OCI-LY7 (cell line): ENCODE results near the gene HEPHL1.

ENCODE experiments used
- EZH2phosphoT487 ChIP-seq: fragments of 200-600 bp; sonication (generic); IDR thresholded peaks from 2 replicates; pipeline ENCODE4 v1.6.1; 2018; ENCODE audit warnings: low read depth, borderline replicate concordance, mild to moderate bottlenecking, mixed run types, antibody characterized with exemption, low read length, moderate library complexity, mixed read lengths
- TF ChIP-seq, protein P1 (sequence below): fragments of 200-600 bp; sonication (generic); conservative IDR thresholded peaks from 2 replicates; pipeline ENCODE4 v1.5.1; 2014; ENCODE audit warnings: mild to moderate bottlenecking, antibody characterized with exemption, low read length, moderate library complexity, mixed read lengths

DNA sequence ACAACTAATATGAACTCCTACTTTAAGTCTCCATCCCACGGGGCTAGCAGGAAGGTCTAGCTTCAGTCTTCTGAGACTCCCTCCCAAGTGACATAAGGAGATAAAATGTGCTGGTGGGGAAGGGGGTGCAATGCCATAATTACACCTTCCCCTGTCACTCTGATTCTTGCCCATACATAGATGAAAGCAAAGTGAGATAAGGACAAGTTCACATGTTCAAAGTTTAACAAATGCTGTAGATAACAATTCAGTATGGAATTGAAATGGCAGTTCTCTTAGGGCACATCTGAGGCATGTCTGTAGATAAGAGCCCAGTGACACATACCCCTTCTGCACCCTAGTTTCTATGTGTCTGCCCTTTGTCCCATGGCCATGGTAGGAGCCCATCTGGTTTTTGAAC is 69.2 kb downstream of the HEPHL1 start:
- TF ChIP-seq, protein P1, sequence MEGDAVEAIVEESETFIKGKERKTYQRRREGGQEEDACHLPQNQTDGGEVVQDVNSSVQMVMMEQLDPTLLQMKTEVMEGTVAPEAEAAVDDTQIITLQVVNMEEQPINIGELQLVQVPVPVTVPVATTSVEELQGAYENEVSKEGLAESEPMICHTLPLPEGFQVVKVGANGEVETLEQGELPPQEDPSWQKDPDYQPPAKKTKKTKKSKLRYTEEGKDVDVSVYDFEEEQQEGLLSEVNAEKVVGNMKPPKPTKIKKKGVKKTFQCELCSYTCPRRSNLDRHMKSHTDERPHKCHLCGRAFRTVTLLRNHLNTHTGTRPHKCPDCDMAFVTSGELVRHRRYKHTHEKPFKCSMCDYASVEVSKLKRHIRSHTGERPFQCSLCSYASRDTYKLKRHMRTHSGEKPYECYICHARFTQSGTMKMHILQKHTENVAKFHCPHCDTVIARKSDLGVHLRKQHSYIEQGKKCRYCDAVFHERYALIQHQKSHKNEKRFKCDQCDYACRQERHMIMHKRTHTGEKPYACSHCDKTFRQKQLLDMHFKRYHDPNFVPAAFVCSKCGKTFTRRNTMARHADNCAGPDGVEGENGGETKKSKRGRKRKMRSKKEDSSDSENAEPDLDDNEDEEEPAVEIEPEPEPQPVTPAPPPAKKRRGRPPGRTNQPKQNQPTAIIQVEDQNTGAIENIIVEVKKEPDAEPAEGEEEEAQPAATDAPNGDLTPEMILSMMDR, result no peak
- TF ChIP-seq EZH2phosphoT487, result no peak
